HG02884 (cell line): Measurements from ENCODE around the gene ANKRD6.

ENCODE experiments used
- ATAC-seq: cut with Tn5 transposase; IDR thresholded peaks from one replicate; pipeline ENCODE4 v1.9.1; 2021; ENCODE audit warnings: mild to moderate bottlenecking, moderate library complexity; ENCODE audit not compliant: unreplicated experiment

The ANKRD6 gene

DNA sequence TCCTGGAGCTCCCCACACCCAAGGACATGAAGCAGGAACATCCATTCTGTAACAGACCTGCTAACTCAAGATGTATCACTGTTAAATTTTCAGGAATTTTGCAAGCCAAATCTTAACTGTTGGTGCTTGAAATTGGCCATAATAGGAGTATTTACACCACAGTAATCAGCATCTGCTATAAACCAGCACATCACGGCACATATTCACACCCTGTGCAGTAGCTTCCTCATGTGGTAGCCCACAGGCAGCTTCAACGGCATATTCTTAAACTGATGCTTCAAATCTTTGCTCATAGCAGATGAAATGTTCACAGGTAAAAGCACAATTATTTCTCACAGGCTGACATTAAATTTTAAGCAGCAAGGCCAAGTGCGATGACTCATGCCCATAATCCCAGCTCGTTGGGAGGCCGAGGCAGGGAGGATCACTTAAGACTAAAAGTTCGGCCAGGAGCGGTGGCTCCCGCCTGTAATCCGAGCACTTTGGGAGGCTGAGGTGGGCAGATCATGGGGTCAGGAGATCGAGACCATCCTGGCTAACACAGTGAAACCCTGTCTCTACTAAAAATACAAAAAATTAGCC lies 249.1 kb downstream of the ANKRD6 start:
- ATAC-seq: no peak

GRCh38 chr6:89682991-89683390 lies 250.0 kb downstream of the ANKRD6 start:
- ATAC-seq: no peak
